Natural killer cell (primary cell): ENCODE results near the gene PICK1. TPM values are rescaled to one million over a fixed set of nuclear protein-coding genes. Genes with fewer than 3 reads are reported as not detected.

Experiments used
- ATAC-seq, 3 donors: fragments of 150-1000 bp in 2 of 3; fragments of 200-7000 bp in 1 of 3; cut with Tn5 transposase; 1 replicate in 1 of 3; 2 replicates in 2 of 3; pipeline ENCODE4 v1.10.0; 2021; ENCODE audit warnings: mild to moderate bottlenecking in 2 of 3, moderate library complexity in 2 of 3
- DNase-seq, 2 donors: peaks; one replicate each; pipeline versions ENCODE4 v3.0.0 to v3.0.0-alpha.2; 2013 to 2021; ENCODE audit warnings: mixed read lengths in 1 of 2
- H3K27ac ChIP-seq: one replicate; pipeline ENCODE4 v1.5.1; 2013; ENCODE audit warnings: mild to moderate bottlenecking, low read length
- H3K27me3 ChIP-seq: one replicate; pipeline ENCODE4 v1.6.1; 2013; ENCODE audit warnings: low read length; ENCODE audit not compliant: control insufficient read depth, insufficient read depth
- H3K36me3 ChIP-seq: one replicate; pipeline ENCODE4 v1.6.1; 2013; ENCODE audit warnings: low read length; ENCODE audit not compliant: control insufficient read depth, insufficient read depth
- H3K4me1 ChIP-seq: one replicate; pipeline ENCODE4 v1.6.1; 2013; ENCODE audit warnings: low read length; ENCODE audit not compliant: control insufficient read depth, insufficient read depth
- H3K4me3 ChIP-seq: one replicate; pipeline ENCODE4 v1.5.1; 2013; ENCODE audit warnings: low read length
- H3K9me3 ChIP-seq: one replicate; pipeline ENCODE4 v1.6.1; 2013; ENCODE audit warnings: low read length; ENCODE audit not compliant: control insufficient read depth, insufficient read depth
- H3K27ac Mint-ChIP-seq, 2 donors: one replicate each; pipeline ENCODE4 v1.8.0; 2022; ENCODE audit warnings: mild to moderate bottlenecking in 2 of 2, mixed read lengths in 2 of 2, moderate library complexity in 1 of 2
- H3K27me3 Mint-ChIP-seq, 2 donors: one replicate each; pipeline ENCODE4 v1.8.0; 2022; ENCODE audit warnings: low read depth in 2 of 2, mixed read lengths in 2 of 2
- H3K36me3 Mint-ChIP-seq: one replicate; pipeline ENCODE4 v1.8.0; 2022; ENCODE audit warnings: mixed read lengths
- H3K4me1 Mint-ChIP-seq, 2 donors: one replicate each; pipeline ENCODE4 v1.8.0; 2022; ENCODE audit warnings: mixed read lengths in 2 of 2
- H3K4me3 Mint-ChIP-seq: one replicate; pipeline ENCODE4 v1.8.0; 2022; ENCODE audit warnings: mild to moderate bottlenecking, moderate library complexity, mixed read lengths
- H3K9me3 Mint-ChIP-seq, 2 donors: one replicate each; pipeline ENCODE4 v1.8.0; 2022; ENCODE audit warnings: mixed read lengths in 2 of 2
- WGBS: methylation state at CpG from one replicate; pipeline ENCODE4 v1.1.7; 2013; ENCODE audit warnings: missing lambda C conversion rate; ENCODE audit not compliant: insufficient coverage; 5-methylcytosine and 5-hydroxymethylcytosine counted together
- intact Hi-C: fragments of 100-400 bp; cut with micrococcal nuclease; formaldehyde crosslinking; loops from one replicate; pipeline ENCODE4 v1.14.2; 2022
- total RNA-seq, 4 donors: library from RNA; stranded (reverse); fragments of 120-200 nt in 1 of 4; gene quantifications; one replicate each; pipeline versions ENCODE4 v1.2.3 to v1.2.4, GENCODE V29; 2013 to 2022
- TF ChIP-seq, protein P1 (sequence below): fragments of 200-600 bp; IDR thresholded peaks from one replicate; pipeline ENCODE4 v1.8.0; 2022; ENCODE audit warnings: antibody characterized with exemption

The PICK1 gene
- total RNA-seq, 3 donors from 2014 or later (not counting 1 experiment from before 2014, with no cell fraction given), result 28.4 to 30.9 (median 29.9) TPM

DNA sequence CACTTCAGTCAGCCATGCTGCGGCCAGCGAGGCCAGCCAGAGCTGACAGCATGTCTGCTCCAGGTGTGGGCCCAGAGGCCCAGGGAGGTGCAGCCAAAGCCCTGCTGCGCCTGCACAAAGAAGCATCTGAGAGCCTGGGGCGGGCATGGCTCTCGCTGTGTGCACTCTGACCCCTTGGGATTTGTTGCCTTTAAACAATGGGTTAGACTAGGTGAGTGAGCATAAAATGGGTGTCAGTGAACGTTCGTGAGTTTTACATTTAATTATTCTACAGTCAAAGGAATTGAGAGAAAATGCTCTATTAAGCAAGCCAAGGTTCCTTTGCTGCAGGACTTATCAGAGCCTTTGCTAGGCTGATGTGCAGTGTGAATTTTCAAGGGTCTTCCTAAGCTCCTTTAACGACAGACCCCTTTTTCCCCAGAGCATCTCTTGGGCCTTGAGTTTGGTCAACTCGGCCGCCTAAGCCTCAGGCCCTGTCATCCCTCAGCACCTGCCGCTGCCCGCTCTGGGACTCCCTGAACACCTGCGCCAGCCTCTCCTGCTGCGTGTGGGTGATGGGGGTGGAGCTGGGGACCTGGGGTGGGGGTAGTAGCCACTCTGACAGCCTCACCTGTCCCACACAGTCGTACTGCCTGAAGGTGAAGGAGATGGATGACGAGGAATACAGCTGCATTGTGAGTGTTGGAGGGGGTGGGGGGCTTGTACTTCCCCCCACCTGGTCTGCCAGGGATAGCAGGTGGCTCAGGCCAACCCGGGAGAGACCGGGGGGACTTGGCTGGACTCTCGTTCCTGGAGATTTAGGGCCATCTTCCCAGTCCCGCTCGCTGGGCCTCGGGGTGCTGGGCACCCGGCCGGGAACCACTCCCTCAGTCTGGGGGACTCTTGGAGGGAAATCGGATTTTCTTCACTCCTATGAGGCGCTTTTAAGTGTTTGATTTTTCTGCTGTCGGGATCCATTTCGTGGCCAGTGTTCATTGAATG lies 16.2 kb downstream of the PICK1 start:
- Mint-ChIP-seq H3K36me3 (no peaks in the 10 kb centered on the region), H3K9me3 (no peaks in the 10 kb centered on the region), H3K4me1 (no peaks in the 10 kb centered on the region), H3K27ac (no peak overlapping the region), H3K4me3 (no peak overlapping the region), H3K27me3 (no peaks in the 10 kb centered on the region)
- H3K4me1 ChIP-seq, result no peaks in the 10 kb centered on the region
- TF ChIP-seq, protein P1, sequence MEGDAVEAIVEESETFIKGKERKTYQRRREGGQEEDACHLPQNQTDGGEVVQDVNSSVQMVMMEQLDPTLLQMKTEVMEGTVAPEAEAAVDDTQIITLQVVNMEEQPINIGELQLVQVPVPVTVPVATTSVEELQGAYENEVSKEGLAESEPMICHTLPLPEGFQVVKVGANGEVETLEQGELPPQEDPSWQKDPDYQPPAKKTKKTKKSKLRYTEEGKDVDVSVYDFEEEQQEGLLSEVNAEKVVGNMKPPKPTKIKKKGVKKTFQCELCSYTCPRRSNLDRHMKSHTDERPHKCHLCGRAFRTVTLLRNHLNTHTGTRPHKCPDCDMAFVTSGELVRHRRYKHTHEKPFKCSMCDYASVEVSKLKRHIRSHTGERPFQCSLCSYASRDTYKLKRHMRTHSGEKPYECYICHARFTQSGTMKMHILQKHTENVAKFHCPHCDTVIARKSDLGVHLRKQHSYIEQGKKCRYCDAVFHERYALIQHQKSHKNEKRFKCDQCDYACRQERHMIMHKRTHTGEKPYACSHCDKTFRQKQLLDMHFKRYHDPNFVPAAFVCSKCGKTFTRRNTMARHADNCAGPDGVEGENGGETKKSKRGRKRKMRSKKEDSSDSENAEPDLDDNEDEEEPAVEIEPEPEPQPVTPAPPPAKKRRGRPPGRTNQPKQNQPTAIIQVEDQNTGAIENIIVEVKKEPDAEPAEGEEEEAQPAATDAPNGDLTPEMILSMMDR, result no peak
- DNase-seq, result no peak
- peaks cover 35% of the 10 kb centered on the region for H3K36me3 ChIP-seq
- intact Hi-C loops, result no loop called here
- H3K4me3 ChIP-seq, result no peak overlapping the region
- no peak overlapping the region for H3K27ac ChIP-seq
- ATAC-seq, result no peak
- no peaks in the 10 kb centered on the region for H3K27me3 ChIP-seq
- WGBS, result 98% methylated on average over 28 of the region's 28 CpGs
- no peaks in the 10 kb centered on the region for H3K9me3 ChIP-seq

DNA sequence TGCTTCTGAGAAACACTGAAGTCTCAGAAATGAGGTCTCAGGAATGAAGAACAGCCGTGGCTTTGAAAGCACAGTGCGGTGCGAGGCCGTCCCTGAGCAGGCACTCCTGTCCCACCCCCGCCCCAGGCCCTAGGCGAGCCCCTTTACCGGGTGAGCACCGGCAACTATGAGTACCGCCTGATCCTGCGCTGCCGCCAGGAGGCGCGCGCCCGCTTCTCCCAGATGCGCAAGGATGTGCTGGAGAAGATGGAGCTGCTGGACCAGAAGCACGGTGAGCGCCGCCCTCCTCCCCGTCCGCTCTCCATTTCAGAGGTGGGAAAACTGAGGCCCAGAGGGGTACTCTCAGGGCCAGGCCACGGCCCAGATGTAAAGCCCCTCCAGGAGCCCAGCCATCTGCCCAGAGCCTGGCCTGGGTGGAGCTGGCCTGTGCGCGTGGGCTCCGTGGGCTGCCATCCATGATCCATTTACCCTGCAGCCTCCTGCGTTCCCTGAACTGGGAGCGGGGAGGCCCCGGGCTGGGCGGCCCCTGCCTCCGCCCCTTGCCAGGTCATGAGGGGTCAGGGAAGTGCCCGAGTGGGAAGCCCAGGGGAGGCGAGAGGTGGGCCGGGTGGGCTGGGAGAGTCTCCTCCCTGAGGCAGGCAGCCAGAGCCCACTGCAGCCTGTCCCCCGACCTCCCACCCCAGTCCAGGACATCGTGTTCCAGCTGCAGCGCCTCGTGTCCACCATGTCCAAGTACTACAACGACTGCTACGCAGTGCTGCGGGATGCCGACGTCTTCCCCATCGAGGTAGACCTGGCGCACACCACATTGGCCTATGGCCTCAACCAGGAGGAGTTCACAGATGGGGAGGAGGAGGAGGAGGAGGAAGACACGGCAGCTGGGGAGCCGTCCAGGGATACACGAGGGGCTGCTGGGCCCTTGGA lies 17.2 kb downstream of the PICK1 start:
- no peaks in the 10 kb centered on the region for H3K36me3 Mint-ChIP-seq
- Histone ChIP-seq H3K27me3 (no peaks in the 10 kb centered on the region), H3K4me3 (no peak overlapping the region), H3K27ac (no peak overlapping the region), H3K9me3 (no peaks in the 10 kb centered on the region), H3K4me1 (no peaks in the 10 kb centered on the region), H3K36me3 (peaks cover 31% of the 10 kb centered on the region)
- no peaks in the 10 kb centered on the region for H3K27me3 Mint-ChIP-seq
- TF ChIP-seq, protein P1, result no peak
- no peak for ATAC-seq
- WGBS, result 96% methylated on average over 47 of the region's 47 CpGs
- H3K4me3 Mint-ChIP-seq, result no peak overlapping the region
- intact Hi-C loops, result no loop called here
- no peak for DNase-seq
- H3K4me1 Mint-ChIP-seq, result no peaks in the 10 kb centered on the region
- no peaks in the 10 kb centered on the region for H3K9me3 Mint-ChIP-seq
- no peak overlapping the region for H3K27ac Mint-ChIP-seq

DNA sequence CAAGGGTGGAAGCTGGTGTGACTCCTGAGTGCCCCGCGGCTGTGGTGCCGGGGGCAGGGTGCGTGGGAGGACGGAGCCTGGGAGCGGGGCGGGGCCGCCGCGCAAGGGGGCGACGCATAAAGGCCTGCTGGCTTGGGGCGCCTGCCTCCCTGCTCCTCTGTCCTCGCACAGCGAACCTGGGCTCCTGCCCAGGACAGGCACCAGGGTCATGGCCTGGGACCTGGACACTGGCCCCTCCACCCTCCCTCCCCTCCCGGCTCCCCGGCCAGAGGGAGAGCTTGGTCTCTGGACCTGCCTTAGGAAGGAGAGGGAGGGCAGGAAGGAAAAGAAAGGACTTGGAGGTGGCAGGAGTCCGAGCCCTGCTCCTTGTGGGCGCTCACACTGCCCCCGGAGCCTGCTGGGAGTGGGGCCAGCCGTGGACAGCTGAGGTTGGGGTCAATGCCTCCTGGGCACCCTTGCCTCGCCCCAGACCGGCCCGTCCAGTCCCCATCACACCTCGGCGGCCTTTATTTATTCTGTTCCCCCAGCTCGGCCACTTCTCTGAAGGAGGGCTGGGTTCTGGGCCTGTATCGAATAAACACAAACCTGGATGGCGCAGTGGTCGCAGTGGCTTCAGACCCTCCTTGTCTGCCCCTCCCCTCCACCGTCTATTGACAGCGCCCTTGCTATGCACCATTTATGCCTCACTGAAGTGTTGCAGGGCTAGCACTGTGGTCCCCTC lies 18.1 kb downstream of the PICK1 start:
- TF ChIP-seq, protein P1, result no peak
- no peak overlapping the region for H3K27ac Mint-ChIP-seq
- intact Hi-C loops, result no loop called here
- no peaks in the 10 kb centered on the region for H3K4me1 ChIP-seq
- H3K27ac ChIP-seq, result no peak overlapping the region
- no peaks in the 10 kb centered on the region for H3K27me3 ChIP-seq
- H3K4me1 Mint-ChIP-seq, result no peaks in the 10 kb centered on the region
- no peaks in the 10 kb centered on the region for H3K9me3 ChIP-seq
- DNase-seq, result no peak
- ATAC-seq, result no peak
- H3K4me3 ChIP-seq, result no peak overlapping the region
- no peaks in the 10 kb centered on the region for H3K27me3 Mint-ChIP-seq
- whole genome bisulfite sequencing, result 96% methylated on average over 30 of the region's 32 CpGs
- no peaks in the 10 kb centered on the region for H3K9me3 Mint-ChIP-seq
- H3K36me3 Mint-ChIP-seq, result no peaks in the 10 kb centered on the region
- H3K36me3 ChIP-seq, result peaks cover 28% of the 10 kb centered on the region
- H3K4me3 Mint-ChIP-seq, result no peak overlapping the region
